AG09309 (cell line): ENCODE results near the gene UCHL5.
"Not testable (repeated sequence)": the region's sequence is repeated elsewhere in the genome, so short reads cannot be mapped to it uniquely, and the experiment has no call there.

Experiments used
- DNase-seq: peaks from one replicate; pipeline ENCODE4 v3.0.0-alpha.2; 2010; ENCODE audit warnings: low read depth
- H3K4me3 ChIP-seq: 2 replicates; pipeline ENCODE4 v1.5.1; 2011; ENCODE audit warnings: mild to moderate bottlenecking, low read depth, low read length, moderate library complexity; ENCODE audit not compliant: control insufficient read depth
- TF ChIP-seq, protein P1 (sequence below): IDR thresholded peaks from 2 replicates; pipeline ENCODE4 v1.5.1; 2011; ENCODE audit warnings: mild to moderate bottlenecking, low read depth, low read length, inconsistent platforms; ENCODE audit not compliant: insufficient read depth, control insufficient read depth; ENCODE audit errors: missing control alignments

The UCHL5 gene

GRCh38 chr1:192980856-192981255 is 78.3 kb downstream of the UCHL5 start:
- H3K4me3 ChIP-seq: no peak overlapping the region
- no peak for DNase-seq
- TF ChIP-seq, protein P1, sequence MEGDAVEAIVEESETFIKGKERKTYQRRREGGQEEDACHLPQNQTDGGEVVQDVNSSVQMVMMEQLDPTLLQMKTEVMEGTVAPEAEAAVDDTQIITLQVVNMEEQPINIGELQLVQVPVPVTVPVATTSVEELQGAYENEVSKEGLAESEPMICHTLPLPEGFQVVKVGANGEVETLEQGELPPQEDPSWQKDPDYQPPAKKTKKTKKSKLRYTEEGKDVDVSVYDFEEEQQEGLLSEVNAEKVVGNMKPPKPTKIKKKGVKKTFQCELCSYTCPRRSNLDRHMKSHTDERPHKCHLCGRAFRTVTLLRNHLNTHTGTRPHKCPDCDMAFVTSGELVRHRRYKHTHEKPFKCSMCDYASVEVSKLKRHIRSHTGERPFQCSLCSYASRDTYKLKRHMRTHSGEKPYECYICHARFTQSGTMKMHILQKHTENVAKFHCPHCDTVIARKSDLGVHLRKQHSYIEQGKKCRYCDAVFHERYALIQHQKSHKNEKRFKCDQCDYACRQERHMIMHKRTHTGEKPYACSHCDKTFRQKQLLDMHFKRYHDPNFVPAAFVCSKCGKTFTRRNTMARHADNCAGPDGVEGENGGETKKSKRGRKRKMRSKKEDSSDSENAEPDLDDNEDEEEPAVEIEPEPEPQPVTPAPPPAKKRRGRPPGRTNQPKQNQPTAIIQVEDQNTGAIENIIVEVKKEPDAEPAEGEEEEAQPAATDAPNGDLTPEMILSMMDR: no peak

DNA sequence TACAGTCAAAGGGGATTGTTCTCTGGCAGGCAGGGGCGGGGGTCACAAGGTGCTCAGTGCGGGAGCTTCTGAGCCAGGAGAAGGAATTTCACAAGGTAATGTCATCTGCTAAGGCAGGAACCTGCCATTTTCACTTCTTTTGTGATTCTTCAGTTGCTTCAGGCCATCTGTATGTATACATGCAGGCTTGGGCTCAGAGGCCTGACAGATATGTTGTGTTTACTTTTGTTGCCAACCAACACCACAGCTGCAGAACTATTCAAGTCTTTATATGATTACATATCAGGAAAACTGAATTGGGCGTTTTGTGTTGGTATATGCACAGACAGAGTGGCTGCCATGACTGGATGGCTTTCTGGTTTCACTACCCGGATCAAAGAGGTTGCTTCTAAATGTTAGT is 78.8 kb downstream of the UCHL5 start:
- not testable (repeated sequence) for H3K4me3 ChIP-seq, DNase-seq

GRCh38 chr1:192979542-192979941 is 79.6 kb downstream of the UCHL5 start:
- TF ChIP-seq, protein P1: no peak
- DNase-seq: no peak
- H3K4me3 ChIP-seq: no peak overlapping the region

- H3K4me3 ChIP-seq: no peak overlapping the region
- no peak for DNase-seq
- TF ChIP-seq, protein P1: no peak
Measured at GRCh38 chr1:192978195-192978710, 80.9 kb downstream of the UCHL5 start.

- TF ChIP-seq, protein P1: no peak
- no peak for DNase-seq
- no peak overlapping the region for H3K4me3 ChIP-seq
Measured at GRCh38 chr1:192977089-192977706, 82.0 kb downstream of the UCHL5 start.

DNA sequence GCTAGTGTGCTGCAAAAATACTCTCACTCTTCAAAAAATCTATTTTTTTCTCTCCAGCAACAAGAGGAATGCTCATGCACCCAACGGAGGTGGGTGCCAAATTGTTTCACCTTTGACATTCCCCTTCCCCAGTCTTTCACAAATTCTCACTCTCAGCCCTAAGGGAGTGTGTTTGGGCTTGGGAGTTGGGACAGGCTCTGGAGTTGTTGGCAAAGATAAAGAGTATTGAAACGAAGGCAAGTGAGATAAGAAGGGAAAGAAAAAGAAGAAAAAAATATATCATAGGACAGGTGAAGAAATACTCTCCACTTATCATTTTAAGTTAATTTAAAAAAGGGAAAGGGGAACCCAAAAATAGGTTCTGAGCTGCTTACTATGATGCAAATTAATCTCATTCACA is 82.6 kb downstream of the UCHL5 start:
- DNase-seq: no peak
- no peak overlapping the region for H3K4me3 ChIP-seq
- TF ChIP-seq, protein P1: no peak

GRCh38 chr1:192974701-192975100 is 84.5 kb downstream of the UCHL5 start:
- H3K4me3 ChIP-seq: no peak overlapping the region
- TF ChIP-seq, protein P1: no peak
- no peak for DNase-seq
